HG03521 (cell line): ENCODE data around the gene CLIP1.
"Not testable (repeated sequence)": the region's sequence is repeated elsewhere in the genome, so short reads cannot be mapped to it uniquely, and the experiment has no call there.

Experiments
- ATAC-seq: cut with Tn5 transposase; IDR thresholded peaks from one replicate; pipeline ENCODE4 v1.9.1; 2021; ENCODE audit warnings: mild to moderate bottlenecking, moderate library complexity; ENCODE audit not compliant: unreplicated experiment

Gene CLIP1

DNA sequence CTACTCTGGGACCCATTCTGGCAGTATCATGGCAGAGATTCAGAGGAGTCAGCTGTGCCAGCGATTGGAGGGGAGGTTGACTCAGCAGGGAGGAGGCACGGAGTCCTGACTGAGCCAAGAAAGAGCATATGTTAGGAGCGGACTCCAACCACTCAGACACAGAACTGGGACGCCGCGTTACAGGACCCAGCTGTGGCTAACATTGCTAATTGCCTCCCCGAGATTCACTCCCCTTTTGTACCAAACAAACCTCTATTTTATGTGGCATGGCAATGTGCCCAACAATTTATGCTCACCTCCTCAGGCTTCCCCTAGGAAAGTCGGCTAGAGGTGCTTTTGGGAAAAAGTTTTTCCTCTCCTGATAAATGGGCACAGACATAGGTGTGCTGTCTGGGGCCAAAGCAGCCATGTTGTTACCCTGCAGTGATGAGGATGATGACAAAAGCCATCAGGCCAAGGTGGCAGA is 15.2 kb upstream of the CLIP1 start:
- no peak for ATAC-seq

DNA sequence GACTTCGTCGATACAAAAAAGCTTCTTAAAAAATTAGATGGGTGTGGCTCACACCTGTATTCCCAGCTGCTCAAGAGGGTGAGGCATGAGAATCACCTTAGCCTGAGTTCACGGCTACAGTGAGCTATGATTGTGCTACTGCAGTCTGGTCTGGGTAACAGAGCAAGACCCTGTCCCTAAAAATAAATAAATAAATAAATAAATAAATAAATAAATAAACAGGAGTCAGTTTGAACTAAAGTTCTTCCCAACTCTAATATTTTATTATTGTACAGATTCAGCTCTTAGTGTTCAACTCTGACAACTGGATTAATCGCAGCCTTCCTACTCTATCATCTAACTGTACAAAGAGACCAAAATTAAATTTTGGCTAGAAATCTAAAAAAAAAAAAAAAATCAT is 12.7 kb upstream of the CLIP1 start:
- no peak for ATAC-seq

- ATAC-seq, result not testable (repeated sequence)
Measured at GRCh38 chr12:122429043-122429442, 6.6 kb upstream of the CLIP1 start.

- ATAC-seq, result no peak
Measured at GRCh38 chr12:122427403-122427802, 4.9 kb upstream of the CLIP1 start.

GRCh38 chr12:122423258-122424165 is 1.0 kb upstream of the CLIP1 start:
- ATAC-seq, result no peak

DNA sequence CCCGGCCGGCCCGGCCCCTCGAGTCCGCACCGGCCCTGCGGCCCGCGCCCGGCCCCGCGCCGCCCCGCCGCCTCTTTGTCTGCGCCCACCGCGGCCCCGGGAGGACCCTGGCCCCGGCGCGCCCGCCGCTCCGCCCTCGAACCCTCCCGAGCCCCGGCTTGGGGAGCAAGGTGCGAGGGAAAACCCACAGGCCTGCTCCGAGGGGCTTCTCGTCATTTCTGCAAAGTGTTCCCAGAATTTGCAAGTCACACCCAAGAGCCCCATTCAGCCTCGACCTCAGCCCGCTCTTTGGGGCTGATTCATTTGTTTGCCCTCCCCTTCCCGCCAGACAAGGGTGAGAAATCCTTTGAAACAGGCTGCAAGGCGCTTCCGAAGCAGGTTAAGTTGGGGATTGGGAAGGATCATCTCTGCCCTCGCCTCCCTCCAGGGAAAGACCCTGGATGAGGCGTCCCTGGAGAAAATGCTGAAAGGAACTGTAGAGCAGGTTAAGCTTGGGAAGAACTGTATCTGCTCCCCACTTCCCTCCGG is 325 bp upstream of the CLIP1 start:
- no peak for ATAC-seq

- no peak for ATAC-seq
Measured at GRCh38 chr12:122421187-122421820, 1.2 kb downstream of the CLIP1 start.

DNA sequence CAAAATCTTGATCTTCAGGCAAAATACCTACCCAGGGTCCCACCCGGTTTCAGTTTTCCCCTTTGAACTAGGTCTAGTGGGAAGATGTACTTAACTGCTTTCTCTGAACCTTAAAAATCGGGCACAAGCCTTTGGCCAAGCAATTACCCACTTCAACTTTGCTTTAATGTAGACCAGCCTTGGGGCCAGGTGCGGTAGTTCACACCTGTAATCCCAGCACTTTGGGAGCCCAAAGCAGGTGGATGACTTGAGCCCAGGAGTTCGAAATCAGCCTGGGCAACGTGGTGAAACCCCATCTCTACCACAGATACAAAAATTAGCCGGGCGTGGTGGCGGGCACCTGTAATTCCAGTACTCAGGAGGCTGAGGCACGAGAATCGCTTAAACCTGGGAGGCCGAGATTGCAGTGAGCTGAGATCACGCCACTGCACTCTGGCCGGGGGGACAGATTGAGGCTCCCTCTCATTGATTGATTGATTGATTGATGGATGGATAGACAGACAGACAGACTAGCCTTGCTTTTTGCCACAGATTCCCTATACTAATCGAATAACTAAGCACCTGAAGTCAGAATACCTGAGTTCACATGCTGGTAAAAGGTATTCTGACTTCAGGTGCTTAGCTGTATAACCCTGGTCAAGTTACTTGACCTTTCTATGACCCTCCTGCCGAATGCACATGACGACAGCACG is 1.9 kb downstream of the CLIP1 start:
- no peak for ATAC-seq

DNA sequence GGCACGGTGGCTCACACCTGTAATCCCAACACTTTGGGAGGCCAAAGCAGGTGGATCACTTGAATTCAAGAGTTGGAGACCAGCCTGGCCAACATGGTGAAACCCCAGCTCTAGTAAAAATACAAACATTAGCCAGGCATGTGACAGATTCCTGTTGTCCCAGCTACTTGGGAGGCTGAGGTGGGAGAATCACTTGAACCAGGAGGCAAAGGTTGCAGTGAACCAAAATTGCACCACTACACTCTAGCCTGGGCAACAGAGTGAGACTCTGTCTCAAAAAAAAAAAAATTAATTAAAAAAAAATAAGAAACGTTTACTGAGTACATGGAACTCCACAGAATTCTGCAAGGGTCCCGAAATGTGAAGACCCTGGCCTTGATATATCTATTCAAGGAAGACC is 3.4 kb downstream of the CLIP1 start:
- not testable (repeated sequence) for ATAC-seq

DNA sequence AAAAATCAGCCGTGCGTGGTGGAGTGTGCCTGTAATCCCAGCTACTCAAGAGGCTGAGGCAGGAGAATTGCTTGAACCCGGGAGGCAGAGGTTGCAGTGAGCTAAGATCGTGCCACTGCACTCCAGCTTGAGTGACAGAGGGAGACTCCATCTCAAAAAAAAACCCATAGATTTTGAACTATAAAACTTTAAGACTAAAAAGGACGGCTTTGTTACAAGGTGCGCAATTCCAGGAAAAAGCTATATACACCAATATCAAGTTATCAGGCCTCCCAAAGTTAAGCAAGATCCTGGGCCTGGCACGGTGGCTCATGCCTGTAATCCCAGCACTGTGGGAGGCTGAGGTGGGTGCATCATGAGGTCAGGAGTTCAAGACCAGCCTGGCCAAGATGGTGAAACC is 6.8 kb downstream of the CLIP1 start:
- ATAC-seq, result not testable (repeated sequence)

GRCh38 chr12:122413516-122414404 is 8.7 kb downstream of the CLIP1 start:
- no peak for ATAC-seq

GRCh38 chr12:122412851-122413433 is 9.5 kb downstream of the CLIP1 start:
- ATAC-seq, result no peak

- ATAC-seq, result no peak
Measured at GRCh38 chr12:122411537-122411936, 10.9 kb downstream of the CLIP1 start.

DNA sequence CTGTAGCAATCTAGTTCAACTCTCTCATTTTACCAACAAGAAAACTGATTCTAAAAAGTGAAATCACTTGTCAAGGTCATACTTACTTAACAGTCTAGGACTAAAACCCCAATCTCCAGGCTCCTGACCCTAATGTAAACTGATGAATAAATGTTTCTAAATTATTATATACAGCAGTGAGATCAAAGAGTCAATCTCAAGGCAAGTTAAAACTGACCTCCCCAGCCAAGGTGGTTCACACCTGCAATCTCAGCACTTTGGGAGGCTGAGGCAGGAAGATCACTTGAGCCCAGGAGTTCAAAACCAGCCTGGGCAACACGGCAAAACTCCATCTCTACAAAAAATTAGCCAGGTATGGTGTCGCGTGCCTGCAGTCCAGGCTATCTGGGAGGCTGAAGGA is 15.3 kb downstream of the CLIP1 start:
- ATAC-seq, result no peak

DNA sequence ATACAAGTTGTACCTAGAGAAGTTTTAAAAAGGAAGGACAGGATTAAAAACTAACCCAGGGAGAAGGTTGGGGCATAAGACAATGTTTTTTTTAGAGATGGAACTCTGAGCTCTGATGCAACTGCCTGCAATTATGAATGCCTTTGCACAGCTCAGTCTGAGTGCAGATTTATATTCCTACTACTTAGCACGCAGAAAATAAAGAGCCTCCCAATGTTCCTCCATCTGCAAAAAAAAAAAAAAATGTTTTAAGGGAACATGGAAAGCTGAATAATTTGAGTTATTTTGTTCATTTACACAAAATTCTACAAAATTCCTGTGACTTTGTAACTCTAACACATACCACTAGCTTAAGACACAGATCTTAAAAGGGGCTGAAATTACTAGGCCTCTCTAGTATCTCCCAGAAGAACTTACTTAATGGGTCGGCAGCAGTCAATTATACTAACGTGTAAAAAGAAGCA is 15.7 kb downstream of the CLIP1 start:
- no peak for ATAC-seq

- ATAC-seq, result no peak
Measured at GRCh38 chr12:122403831-122404230, 18.6 kb downstream of the CLIP1 start.

GRCh38 chr12:122403115-122403770 is 19.2 kb downstream of the CLIP1 start:
- no peak for ATAC-seq

DNA sequence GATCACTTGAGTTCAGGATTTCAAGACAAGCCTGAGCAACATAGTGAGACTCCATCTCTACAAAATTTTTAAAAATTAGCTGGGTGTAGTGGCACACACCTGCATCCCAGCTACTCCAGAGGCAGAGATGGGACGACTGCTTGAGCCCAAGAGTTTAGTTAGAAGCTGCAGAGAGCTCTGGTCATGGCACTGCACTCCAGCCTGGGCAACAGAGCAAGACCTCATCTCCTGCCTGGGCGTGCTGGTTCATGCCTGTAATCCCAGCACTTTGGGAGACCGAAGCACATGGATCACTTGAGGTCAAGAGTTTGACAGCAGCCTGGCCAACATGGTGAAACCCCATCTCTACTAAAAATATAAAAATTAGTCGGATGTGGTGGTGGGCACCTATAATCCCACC is 20.2 kb downstream of the CLIP1 start:
- ATAC-seq, result no peak

- ATAC-seq, result no peak
Measured at GRCh38 chr12:122399592-122400373, 22.7 kb downstream of the CLIP1 start.
